ENCODE results near the gene INHBA. TPM values are rescaled to one million over a fixed set of nuclear protein-coding genes. Genes with fewer than 3 reads are reported as not detected.

INHBA gene
- polyA plus RNA-seq, 1 donor from 2014 or later: 0.19 TPM

- Histone ChIP-seq H3K9ac (ENCODE audit: low read length) (no peak overlapping the region), H4K20me1 (ENCODE audit: insufficient read depth) (no peaks in the 10 kb centered on the region), H3F3A (ENCODE audit: insufficient read depth, low read length, poor library complexity, severe bottlenecking) (no peaks in the 10 kb centered on the region), H3K27me3 (ENCODE audit: insufficient read depth, low read depth, low read length) (peaks cover 50% of the 10 kb centered on the region), H3K4me3 (ENCODE audit: low read length) (no peak overlapping the region), H3K9me2 (ENCODE audit: insufficient read depth, low read length) (no peaks in the 10 kb centered on the region), H3K36me3 (ENCODE audit: insufficient read depth, low read length) (no peaks in the 10 kb centered on the region), H2AFZ (ENCODE audit: low read depth, low read length) (no peak overlapping the region), H3K9me3 (ENCODE audit: low read length) (no peaks in the 10 kb centered on the region), H3K27ac (ENCODE audit: low read length) (no peak overlapping the region), H3K4me2 (ENCODE audit: low read length) (no peak overlapping the region), H3K79me2 (replicated peaks; ENCODE audit: insufficient read depth, low read length) (no peaks in the 10 kb centered on the region)
- no peak for TF ChIP-seq POLR2AphosphoS5 (IDR thresholded peaks at IDR 0.05)
- no peak for TF ChIP-seq REST (IDR thresholded peaks at IDR 0.05; ENCODE audit: borderline replicate concordance)
- TF ChIP-seq MXI1 (conservative IDR thresholded peaks at IDR 0.05; ENCODE audit: poor library complexity, severe bottlenecking): no peak
- TF ChIP-seq EZH2 (IDR thresholded peaks at IDR 0.05; ENCODE audit: borderline replicate concordance, insufficient read depth, low read length, poor library complexity, severe bottlenecking): no peak
- TF ChIP-seq RAD21 (conservative IDR thresholded peaks at IDR 0.05): no peak
- TF ChIP-seq SMC3 (conservative IDR thresholded peaks at IDR 0.05; ENCODE audit: poor library complexity): no peak
- TF ChIP-seq TAF1 (IDR thresholded peaks at IDR 0.05; ENCODE audit: low read depth): no peak
- no peak for TF ChIP-seq CTCF (IDR thresholded peaks at IDR 0.05; ENCODE audit: poor library complexity, severe bottlenecking)
- TF ChIP-seq EP300 (conservative IDR thresholded peaks at IDR 0.05; ENCODE audit: poor library complexity, severe bottlenecking): no peak
These were observed 1.6 kb downstream of the INHBA start for GRCh38 chr7:41701068-41701941.

- no peak for TF ChIP-seq EP300 (conservative IDR thresholded peaks at IDR 0.05; ENCODE audit: poor library complexity, severe bottlenecking)
- TF ChIP-seq RAD21 (conservative IDR thresholded peaks at IDR 0.05): no peak
- TF ChIP-seq POLR2AphosphoS5 (IDR thresholded peaks at IDR 0.05): no peak
- no peak for TF ChIP-seq TAF1 (IDR thresholded peaks at IDR 0.05; ENCODE audit: low read depth)
- no peak for TF ChIP-seq REST (IDR thresholded peaks at IDR 0.05; ENCODE audit: borderline replicate concordance)
- TF ChIP-seq SMC3 (conservative IDR thresholded peaks at IDR 0.05; ENCODE audit: poor library complexity): no peak
- TF ChIP-seq CTCF (IDR thresholded peaks at IDR 0.05; ENCODE audit: poor library complexity, severe bottlenecking): no peak
- TF ChIP-seq MXI1 (conservative IDR thresholded peaks at IDR 0.05; ENCODE audit: poor library complexity, severe bottlenecking): no peak
- TF ChIP-seq EZH2 (IDR thresholded peaks at IDR 0.05; ENCODE audit: borderline replicate concordance, insufficient read depth, low read length, poor library complexity, severe bottlenecking): no peak
- Histone ChIP-seq H3K9me3 (ENCODE audit: low read length) (no peaks in the 10 kb centered on the region), H3K27ac (ENCODE audit: low read length) (no peak overlapping the region), H3F3A (ENCODE audit: insufficient read depth, low read length, poor library complexity, severe bottlenecking) (no peaks in the 10 kb centered on the region), H2AFZ (ENCODE audit: low read depth, low read length) (no peak overlapping the region), H3K9ac (ENCODE audit: low read length) (no peak overlapping the region), H3K4me3 (ENCODE audit: low read length) (peak overlapping the region; percentile 35), H3K9me2 (ENCODE audit: insufficient read depth, low read length) (no peaks in the 10 kb centered on the region), H3K36me3 (ENCODE audit: insufficient read depth, low read length) (no peaks in the 10 kb centered on the region), H3K79me2 (replicated peaks; ENCODE audit: insufficient read depth, low read length) (no peaks in the 10 kb centered on the region), H3K27me3 (ENCODE audit: insufficient read depth, low read depth, low read length) (peaks cover 50% of the 10 kb centered on the region), H3K4me2 (ENCODE audit: low read length) (no peak overlapping the region), H4K20me1 (ENCODE audit: insufficient read depth) (no peaks in the 10 kb centered on the region)
These were observed 2.8 kb downstream of the INHBA start for GRCh38 chr7:41700044-41700471.

Data from neural cell (in vitro differentiated cells).